HUES48 (cell line): ENCODE data around the gene RMI1.

ENCODE experiments used
- H3K27ac ChIP-seq: one replicate; pipeline ENCODE4 v1.7.0; 2013; ENCODE audit warnings: low read depth, low read length, inconsistent platforms
- H3K27me3 ChIP-seq: 2 replicates; pipeline ENCODE4 v1.6.1; 2013; ENCODE audit warnings: mild to moderate bottlenecking, low read length; ENCODE audit not compliant: control insufficient read depth, insufficient read depth
- H3K36me3 ChIP-seq: 2 replicates; pipeline ENCODE4 v1.6.1; 2013; ENCODE audit warnings: low read length; ENCODE audit not compliant: control insufficient read depth, insufficient read depth
- H3K4me1 ChIP-seq: 2 replicates; pipeline ENCODE4 v1.6.1; 2013; ENCODE audit warnings: mild to moderate bottlenecking, low read length; ENCODE audit not compliant: control insufficient read depth, insufficient read depth
- H3K4me3 ChIP-seq: 2 replicates; pipeline ENCODE4 v1.5.1; 2013; ENCODE audit warnings: mild to moderate bottlenecking, low read depth, low read length
- H3K9ac ChIP-seq: 2 replicates; pipeline ENCODE4 v1.6.1; 2013; ENCODE audit warnings: mild to moderate bottlenecking, low read depth, low read length, moderate library complexity
- H3K9me3 ChIP-seq: 2 replicates; pipeline ENCODE4 v1.6.1; 2013; ENCODE audit warnings: low read length; ENCODE audit not compliant: control insufficient read depth, insufficient read depth

RMI1 gene

GRCh38 chr9:83986765-83987401, 6.3 kb downstream of the RMI1 start:
- Histone ChIP-seq H3K27ac (no peak overlapping the region), H3K27me3 (no peaks in the 10 kb centered on the region), H3K9me3 (no peaks in the 10 kb centered on the region), H3K4me1 (peaks cover 9% of the 10 kb centered on the region; the same call in 1 of the 2 replicates), H3K36me3 (peaks cover 22% of the 10 kb centered on the region), H3K4me3 (no peak overlapping the region), H3K9ac (no peak overlapping the region)

- Histone ChIP-seq H3K9ac (no peak overlapping the region), H3K9me3 (no peaks in the 10 kb centered on the region), H3K27ac (no peak overlapping the region), H3K4me1 (peaks cover 9% of the 10 kb centered on the region; the same call in 1 of the 2 replicates), H3K4me3 (no peak overlapping the region), H3K36me3 (peaks cover 22% of the 10 kb centered on the region), H3K27me3 (no peaks in the 10 kb centered on the region)
Observed at GRCh38 chr9:83987402-83987791, 6.8 kb downstream of the RMI1 start.

DNA sequence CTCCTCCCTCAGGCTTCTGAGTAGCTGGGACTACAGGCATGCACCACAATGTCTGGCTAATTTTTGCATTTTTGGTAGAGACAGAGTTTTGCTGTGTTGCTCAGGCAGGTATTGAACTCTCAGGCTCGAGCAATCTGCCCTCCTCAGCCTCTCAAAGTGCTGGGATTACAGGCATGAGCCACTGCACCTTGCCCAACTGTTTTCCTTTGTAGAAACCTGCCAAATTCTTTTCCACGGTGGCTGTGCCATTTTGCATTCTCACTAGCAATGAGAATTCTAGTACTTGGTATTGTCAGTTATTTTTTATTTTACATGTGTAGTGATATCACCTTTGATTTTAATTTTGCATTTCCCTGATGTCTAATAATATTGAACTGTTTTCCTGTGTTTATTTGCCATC, 7.8 kb downstream of the RMI1 start:
- H3K27ac ChIP-seq = no peak overlapping the region
- H3K4me1 ChIP-seq = no peaks in the 10 kb centered on the region; the same call in 1 of the 2 replicates
- peaks cover 22% of the 10 kb centered on the region for H3K36me3 ChIP-seq
- H3K4me3 ChIP-seq = no peak overlapping the region
- H3K9ac ChIP-seq = no peak overlapping the region
- H3K9me3 ChIP-seq = no peaks in the 10 kb centered on the region
- no peaks in the 10 kb centered on the region for H3K27me3 ChIP-seq

DNA sequence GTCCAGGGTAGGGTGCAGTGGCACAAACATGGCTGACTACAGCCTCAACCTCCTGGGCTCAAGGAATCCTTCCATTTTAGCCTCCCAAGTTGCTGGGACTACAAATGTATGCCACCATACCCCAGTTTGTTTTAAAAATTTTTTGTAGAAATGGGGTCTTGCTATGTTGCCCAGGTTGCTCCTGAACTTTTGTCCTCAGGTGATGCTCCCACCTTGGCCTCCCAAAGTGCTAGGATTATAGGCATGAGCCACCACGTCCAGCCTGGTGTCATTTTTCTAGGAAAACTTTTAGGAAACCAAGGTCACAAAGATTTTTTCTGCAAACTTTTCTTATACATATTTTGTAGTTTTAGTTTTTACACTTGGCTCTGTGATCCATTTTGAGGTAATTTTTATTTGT, 10.8 kb downstream of the RMI1 start:
- Histone ChIP-seq H3K9ac (no peak overlapping the region), H3K36me3 (peaks cover 22% of the 10 kb centered on the region), H3K27me3 (no peaks in the 10 kb centered on the region), H3K4me3 (no peak overlapping the region), H3K9me3 (no peaks in the 10 kb centered on the region), H3K4me1 (no peaks in the 10 kb centered on the region), H3K27ac (no peak overlapping the region)

DNA sequence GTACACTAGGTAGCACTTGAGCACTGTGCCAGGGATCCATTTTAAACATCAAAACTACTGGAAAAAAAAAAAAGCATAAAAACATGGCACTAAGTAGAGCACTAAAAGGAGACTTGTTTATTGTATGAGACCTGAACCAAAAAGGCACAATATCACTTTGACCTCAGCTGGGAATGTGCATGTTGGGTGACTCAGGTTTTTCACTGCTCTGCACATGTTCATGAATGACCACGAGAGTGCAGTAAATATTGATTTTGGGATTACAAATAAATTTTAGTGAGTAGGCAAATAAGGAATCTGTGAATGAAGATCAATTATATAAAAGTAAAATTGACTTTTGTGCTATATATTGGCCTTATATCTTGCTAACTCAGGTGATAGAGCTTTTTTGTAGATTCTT, 11.8 kb downstream of the RMI1 start:
- Histone ChIP-seq H3K4me3 (no peak overlapping the region), H3K27me3 (no peaks in the 10 kb centered on the region), H3K4me1 (no peaks in the 10 kb centered on the region), H3K27ac (no peak overlapping the region), H3K9ac (no peak overlapping the region), H3K9me3 (no peaks in the 10 kb centered on the region), H3K36me3 (peaks cover 22% of the 10 kb centered on the region)

DNA sequence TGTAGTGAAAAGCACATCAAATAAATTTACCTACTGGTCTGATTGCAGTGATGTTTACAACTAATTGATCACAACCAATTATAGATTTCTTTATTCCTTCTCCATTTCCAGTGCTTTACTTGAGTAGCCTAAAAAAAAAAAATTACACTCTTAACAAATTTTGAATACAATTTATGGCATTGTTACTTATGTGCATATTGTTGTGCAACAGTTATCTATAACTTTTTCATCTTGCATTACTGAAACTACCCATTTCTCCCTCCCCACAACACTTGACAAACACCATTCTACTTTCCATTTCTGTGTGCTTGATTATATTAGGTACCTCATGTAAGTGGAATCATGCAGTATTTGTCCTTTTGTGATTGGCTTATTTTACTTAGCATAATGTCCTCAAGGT, 12.3 kb downstream of the RMI1 start:
- no peak overlapping the region for H3K9ac ChIP-seq
- H3K27me3 ChIP-seq = no peaks in the 10 kb centered on the region
- peaks cover 20% of the 10 kb centered on the region for H3K36me3 ChIP-seq
- no peaks in the 10 kb centered on the region for H3K9me3 ChIP-seq
- no peaks in the 10 kb centered on the region for H3K4me1 ChIP-seq
- H3K4me3 ChIP-seq = no peak overlapping the region
- H3K27ac ChIP-seq = no peak overlapping the region

DNA sequence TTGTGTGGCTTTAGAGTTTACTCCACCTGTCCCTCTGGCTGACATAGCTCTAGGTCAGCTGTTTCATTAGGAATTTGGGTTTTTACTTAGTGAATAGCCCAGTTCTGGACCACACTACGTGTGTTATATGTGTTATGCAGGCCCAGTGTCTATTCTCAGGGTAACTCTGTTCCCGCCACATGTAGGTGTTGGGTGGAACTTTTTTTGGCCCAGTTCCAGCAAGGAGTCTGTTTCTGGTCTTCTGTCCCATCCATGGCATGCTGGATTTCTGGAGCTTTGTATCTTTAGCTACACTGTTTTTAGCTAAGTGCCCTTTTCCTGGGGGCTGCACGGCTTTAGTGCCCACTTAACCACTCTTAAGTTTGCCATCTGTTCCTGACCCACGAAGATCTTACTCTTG, 15.5 kb downstream of the RMI1 start:
- Histone ChIP-seq H3K36me3 (peaks cover 20% of the 10 kb centered on the region), H3K27me3 (no peaks in the 10 kb centered on the region), H3K9ac (no peak overlapping the region)

DNA sequence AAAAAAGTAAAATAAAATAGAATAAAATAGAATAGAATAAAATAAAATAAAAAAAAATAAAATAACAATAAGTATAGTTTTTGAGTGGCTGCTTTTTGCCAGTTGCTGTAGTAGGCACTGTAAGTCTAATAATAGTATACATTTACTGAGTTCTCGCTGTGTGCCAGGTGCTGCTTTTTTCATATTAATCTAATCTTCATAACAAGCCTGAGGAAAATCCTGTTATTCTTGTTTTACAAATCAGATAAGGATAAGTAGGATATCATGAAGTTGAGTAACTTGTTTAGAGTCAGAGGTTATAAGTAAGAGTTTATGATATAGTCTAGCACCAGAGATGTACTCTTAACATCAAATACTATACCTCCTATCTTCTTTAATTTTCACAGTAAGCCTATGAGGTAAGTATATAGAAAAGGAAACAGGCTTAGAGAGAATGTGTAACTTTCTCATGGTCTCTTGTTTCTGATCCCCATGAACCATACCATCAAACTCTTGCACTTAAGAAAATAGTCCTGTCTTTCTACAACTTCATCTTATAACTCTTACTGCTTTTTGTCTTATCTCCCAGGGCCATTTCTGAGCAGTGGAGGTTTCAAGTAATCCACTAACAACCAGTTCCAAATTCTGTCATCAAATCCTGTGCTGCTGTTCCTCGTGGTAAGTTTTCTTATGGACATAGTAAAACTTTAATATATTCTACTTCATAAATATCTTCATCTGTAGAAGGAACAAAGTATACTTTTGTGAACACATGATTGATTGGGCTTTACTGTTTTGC, 18.7 kb downstream of the RMI1 start:
- Histone ChIP-seq H3K4me3 (no peak overlapping the region), H3K9ac (no peak overlapping the region), H3K4me1 (no peaks in the 10 kb centered on the region), H3K27me3 (no peaks in the 10 kb centered on the region), H3K9me3 (no peaks in the 10 kb centered on the region), H3K27ac (no peak overlapping the region), H3K36me3 (peaks cover 46% of the 10 kb centered on the region)

More for the DNA sequence above, 15.5 kb downstream of the RMI1 start:
- no peaks in the 10 kb centered on the region for H3K4me1 ChIP-seq
- no peaks in the 10 kb centered on the region for H3K9me3 ChIP-seq
- no peak overlapping the region for H3K4me3 ChIP-seq
- no peak overlapping the region for H3K27ac ChIP-seq

DNA sequence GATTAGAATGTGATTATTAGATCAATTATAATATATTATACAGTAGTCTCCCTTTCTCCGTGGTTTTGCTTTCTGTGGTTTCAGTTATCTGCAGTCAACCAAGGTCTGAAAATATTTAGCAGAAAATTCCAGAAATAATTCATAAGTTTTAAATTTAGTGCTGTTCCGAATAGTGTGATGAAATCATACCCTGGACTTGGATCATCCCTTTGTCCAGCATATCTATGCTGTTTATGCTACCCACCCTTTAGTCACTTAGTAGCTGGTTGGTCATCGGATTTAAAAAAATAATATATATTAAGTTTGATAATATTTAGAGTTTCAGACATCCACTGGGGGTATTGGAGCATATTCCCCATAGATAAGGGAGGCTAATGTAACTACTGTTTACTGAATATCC, 19.6 kb downstream of the RMI1 start:
- Histone ChIP-seq H3K9me3 (no peaks in the 10 kb centered on the region), H3K36me3 (peaks cover 46% of the 10 kb centered on the region), H3K4me1 (no peaks in the 10 kb centered on the region), H3K27ac (no peak overlapping the region), H3K4me3 (no peak overlapping the region), H3K9ac (no peak overlapping the region), H3K27me3 (no peaks in the 10 kb centered on the region)

- Histone ChIP-seq H3K4me1 (no peaks in the 10 kb centered on the region), H3K9me3 (no peaks in the 10 kb centered on the region), H3K36me3 (peaks cover 46% of the 10 kb centered on the region), H3K27me3 (no peaks in the 10 kb centered on the region), H3K4me3 (no peak overlapping the region), H3K27ac (no peak overlapping the region), H3K9ac (no peak overlapping the region)
Observed at GRCh38 chr9:84001621-84002020, 21.0 kb downstream of the RMI1 start.

DNA sequence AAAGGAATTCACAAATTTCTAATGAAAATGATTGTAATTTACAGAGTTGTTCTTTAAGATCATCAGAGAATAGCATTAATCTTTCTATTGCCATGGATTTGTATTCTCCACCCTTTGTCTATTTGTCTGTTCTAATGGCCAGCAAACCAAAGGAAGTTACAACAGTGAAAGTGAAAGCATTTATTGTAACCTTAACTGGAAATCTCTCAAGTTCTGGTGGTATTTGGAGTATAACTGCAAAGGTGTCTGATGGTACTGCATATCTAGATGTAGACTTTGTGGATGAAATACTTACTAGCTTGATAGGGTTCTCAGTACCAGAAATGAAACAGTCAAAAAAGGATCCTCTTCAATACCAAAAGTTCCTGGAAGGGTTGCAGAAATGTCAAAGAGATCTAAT, 21.7 kb downstream of the RMI1 start:
- Histone ChIP-seq H3K9ac (no peak overlapping the region), H3K4me1 (no peaks in the 10 kb centered on the region), H3K36me3 (peaks cover 46% of the 10 kb centered on the region), H3K27ac (no peak overlapping the region), H3K27me3 (no peaks in the 10 kb centered on the region), H3K4me3 (no peak overlapping the region), H3K9me3 (no peaks in the 10 kb centered on the region)
